Measurements from ENCODE around the gene TAPT1.

- TF ChIP-seq ZNF384 (IDR thresholded peaks at IDR 0.05) (no peak), FOXM1 (IDR thresholded peaks at IDR 0.05; ENCODE audit: borderline replicate concordance) (no peak), FOXK2 (IDR thresholded peaks at IDR 0.05) (no peak), PKNOX1 (IDR thresholded peaks at IDR 0.05) (no peak), SUZ12 (IDR thresholded peaks at IDR 0.05) (no peak), BHLHE40 (IDR thresholded peaks at IDR 0.05; ENCODE audit: borderline replicate concordance) (no peak), SP1 (IDR thresholded peaks at IDR 0.05) (no peak), NFRKB (IDR thresholded peaks at IDR 0.05) (no peak), L3MBTL2 (conservative IDR thresholded peaks at IDR 0.05) (no peak)
These were observed 29.5 kb upstream of the TAPT1 start for GRCh38 chr4:16255730-16256129.

Data from HEK293T (cell line).